ENCODE measurements around the gene RPL29. TPM values are rescaled to one million over a fixed set of nuclear protein-coding genes. Genes with fewer than 3 reads are reported as not detected.

Gene RPL29
- total RNA-seq, 2 donors from 2014 or later = 370 to 792 TPM

- Histone ChIP-seq H3K9me3 (no peaks in the 10 kb centered on the region), H3K4me1 (peaks cover 20% of the 10 kb centered on the region), H3K4me3 (no peak overlapping the region), H3K27me3 (no peaks in the 10 kb centered on the region), H3K27ac (peak overlapping the region in 2 of 4 donors; percentile 22 to 56), H3K36me3 (replicated peaks in 1 of 2; ENCODE audit: insufficient read depth in 1 of 2, low read depth in 2 of 2) (no peaks in the 10 kb centered on the region)
- TF ChIP-seq CTCF (IDR thresholded peaks at IDR 0.05) = no peak
- no peak for TF ChIP-seq POLR2A (IDR thresholded peaks at IDR 0.05)
- ATAC-seq = no peak
- no peak for DNase-seq
- intact Hi-C loops (cut with DNase I) = loop anchor here (5.0 kb wide), 2 partner anchors 117 to 137 kb away; no protein-coding TSS in a partner anchor
- 78 to 86% methylated on average over 2 to 4 of the region's 4 CpGs for WGBS, 2 donors
These were observed 9.3 kb upstream of the RPL29 start for GRCh38 chr3:52004906-52005395.

GRCh38 chr3:52004163-52004787 lies 8.6 kb upstream of the RPL29 start:
- ATAC-seq (no peak), DNase-seq (no peak)
- no peaks in the 10 kb centered on the region for H3K27me3 ChIP-seq
- 75 to 79% methylated on average over 12 to 16 of the region's 16 CpGs for WGBS, 2 donors
- H3K36me3 ChIP-seq (replicated peaks in 1 of 2; ENCODE audit: insufficient read depth in 1 of 2, low read depth in 2 of 2) = no peaks in the 10 kb centered on the region
- H3K27ac ChIP-seq = no peak overlapping the region
- TF ChIP-seq POLR2A (IDR thresholded peaks at IDR 0.05) (no peak), CTCF (IDR thresholded peaks at IDR 0.05) (no peak)
- H3K4me1 ChIP-seq = peaks cover 20% of the 10 kb centered on the region
- no peak overlapping the region for H3K4me3 ChIP-seq
- no peaks in the 10 kb centered on the region for H3K9me3 ChIP-seq
- intact Hi-C loops (cut with DNase I) = loop anchor here (5.0 kb wide), 2 partner anchors 118 to 138 kb away; no protein-coding TSS in a partner anchor

GRCh38 chr3:52002748-52003147 lies 7.1 kb upstream of the RPL29 start:
- no peaks in the 10 kb centered on the region for H3K36me3 ChIP-seq (replicated peaks in 1 of 2; ENCODE audit: insufficient read depth in 1 of 2, low read depth in 2 of 2)
- ATAC-seq = no peak
- no peak overlapping the region for H3K4me3 ChIP-seq
- no peak for DNase-seq
- no peak for TF ChIP-seq CTCF (IDR thresholded peaks at IDR 0.05)
- TF ChIP-seq POLR2A (IDR thresholded peaks at IDR 0.05) = no peak
- H3K9me3 ChIP-seq = no peaks in the 10 kb centered on the region
- 62 to 71% methylated on average over 6 of the region's 6 CpGs for WGBS, 2 donors
- intact Hi-C loops (cut with DNase I) = loop anchor here (5.0 kb wide), 2 partner anchors 120 to 140 kb away; no protein-coding TSS in a partner anchor
- H3K4me1 ChIP-seq = peaks cover 22% of the 10 kb centered on the region
- no peaks in the 10 kb centered on the region for H3K27me3 ChIP-seq
- no peak overlapping the region for H3K27ac ChIP-seq

- DNase-seq (peak; percentile 70 to 81 (median 76)), ATAC-seq (peak; percentile 64)
- Histone ChIP-seq H3K9me3 (no peaks in the 10 kb centered on the region), H3K4me3 (no peak overlapping the region), H3K4me1 (peaks cover 25% of the 10 kb centered on the region), H3K27ac (no peak overlapping the region), H3K36me3 (replicated peaks in 1 of 2; ENCODE audit: insufficient read depth in 1 of 2, low read depth in 2 of 2) (no peaks in the 10 kb centered on the region), H3K27me3 (no peaks in the 10 kb centered on the region)
- no peak for TF ChIP-seq POLR2A (IDR thresholded peaks at IDR 0.05)
- TF ChIP-seq CTCF (IDR thresholded peaks at IDR 0.05) = peak; percentile 76 to 94 (median 88)
- intact Hi-C loops (cut with DNase I) = loop anchor here (5.0 kb wide), 2 partner anchors 121 to 141 kb away; no protein-coding TSS in a partner anchor
- WGBS, 2 donors = 0 to 1% methylated on average over 3 to 18 of the region's 18 CpGs
These were observed 5.8 kb upstream of the RPL29 start for GRCh38 chr3:52001443-52001974.

All from body of pancreas (tissue), 4 donors.